ENCODE data around the gene ASL. TPM values are rescaled to one million over a fixed set of nuclear protein-coding genes. Genes with fewer than 3 reads are reported as not detected.

Gene ASL
- polyA plus RNA-seq, 1 of the 3 experiments (the other 2 are of a cell fraction), result 138 TPM

DNA sequence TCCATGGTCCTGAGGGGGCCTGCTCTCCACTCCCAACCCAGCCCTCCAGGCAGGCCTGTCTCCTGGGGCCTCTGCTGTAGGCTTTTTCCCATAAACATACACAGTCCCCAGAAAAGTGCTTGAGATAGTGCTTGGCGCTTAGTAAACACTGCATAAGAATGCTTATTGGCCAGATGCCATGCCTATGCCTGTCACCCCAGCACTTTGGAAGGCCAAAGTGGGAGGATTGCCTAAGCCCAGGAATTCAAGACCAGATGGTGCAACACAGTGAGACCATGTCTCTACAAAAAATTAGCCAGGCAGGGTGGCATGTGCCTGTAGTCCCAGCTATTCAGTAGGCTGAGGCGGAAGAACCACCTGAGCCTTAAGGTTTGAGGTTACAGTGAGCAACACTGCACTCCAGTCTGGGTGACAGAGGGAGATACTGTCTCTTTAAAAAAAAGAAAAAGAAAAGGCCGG is 24.6 kb upstream of the ASL start:
- Histone ChIP-seq H3K9me2 (no peaks in the 10 kb centered on the region), H3K9ac (no peak overlapping the region), H2AFZ (ENCODE audit: low read depth) (no peak overlapping the region), H3K4me2 (peak overlapping the region; percentile 18; the same call in 1 of the 2 replicates), H3K4me1 (ENCODE audit: control insufficient read depth in 1 of 2, insufficient read depth in 2 of 2, low read depth in 1 of 2, low read length in 1 of 2) (peaks cover 8 to 16% of the 10 kb centered on the region in 2 experiments; a peak in 2 of 4 replicates), H3K4me3 (ENCODE audit: low read depth in 2 of 2, low read length in 1 of 2) (no peak overlapping the region), H3K79me2 (ENCODE audit: insufficient read depth) (no peaks in the 10 kb centered on the region), H3K27me3 (ENCODE audit: insufficient read depth) (no peaks in the 10 kb centered on the region), H3K27ac (ENCODE audit: low read depth in 2 of 2, low read length in 1 of 2) (peak overlapping the region; percentile 3 to 37; a peak in 3 of 4 replicates), H4K20me1 (ENCODE audit: insufficient read depth) (no peaks in the 10 kb centered on the region), H3F3A (replicated peaks; ENCODE audit: insufficient read depth) (peaks cover 16% of the 10 kb centered on the region), H3K9me3 (no peaks in the 10 kb centered on the region), H3K36me3 (replicated peaks in 1 of 2; ENCODE audit: control insufficient read depth in 1 of 2, insufficient read depth in 2 of 2, low read length in 1 of 2) (no peaks in the 10 kb centered on the region)
- TF ChIP-seq ELF1 (IDR thresholded peaks at IDR 0.05) (no peak), JUND (IDR thresholded peaks at IDR 0.05) (0 out of 2 replicates have a peak, but pooled peaks have one; percentile 26), TEAD4 (IDR thresholded peaks at IDR 0.05; ENCODE audit: borderline replicate concordance, insufficient read depth) (peak; percentile 76), NFIC (IDR thresholded peaks at IDR 0.05; ENCODE audit: borderline replicate concordance) (peak; percentile 97), SMC3 (IDR thresholded peaks at IDR 0.05; ENCODE audit: low read depth, low read length) (no peak), TCF12 (IDR thresholded peaks at IDR 0.05) (peak; percentile 93), FOSL2 (IDR thresholded peaks at IDR 0.05; ENCODE audit: borderline replicate concordance, low read depth) (no peak), TAF1 (IDR thresholded peaks at IDR 0.05; ENCODE audit: borderline replicate concordance, low read depth, low read length) (0 out of 2 replicates have a peak, but pooled peaks have one; percentile 19), FOXM1 (IDR thresholded peaks at IDR 0.05; ENCODE audit: low read depth) (no peak), FOXJ3 (CRISPR knock-in tag; IDR thresholded peaks at IDR 0.05) (no peak), RFX5 (IDR thresholded peaks at IDR 0.05; ENCODE audit: low read length) (no peak), POLR2AphosphoS5 (IDR thresholded peaks at IDR 0.05; ENCODE audit: low read depth, low read length) (peak; percentile 48; the same call in 1 of the 2 replicates), RXRA (IDR thresholded peaks at IDR 0.05; ENCODE audit: borderline replicate concordance, low read depth) (peak; percentile 51; the same call in 1 of the 2 replicates), SIN3A (IDR thresholded peaks at IDR 0.05; ENCODE audit: borderline replicate concordance, low read depth, low read length) (0 out of 2 replicates have a peak, but pooled peaks have one; percentile 60), GABPA (IDR thresholded peaks at IDR 0.05; ENCODE audit: low read depth) (no peak), MEF2A (IDR thresholded peaks at IDR 0.05; ENCODE audit: borderline replicate concordance, low read depth) (no peak), EP300 (IDR thresholded peaks at IDR 0.05; ENCODE audit: borderline replicate concordance in 1 of 2, low read depth in 1 of 2, low read length in 1 of 2) (peak in 1 of 2 experiments; percentile 63; a peak in 1 of 4 replicates)
- TF ChIP-seq, protein P1, sequence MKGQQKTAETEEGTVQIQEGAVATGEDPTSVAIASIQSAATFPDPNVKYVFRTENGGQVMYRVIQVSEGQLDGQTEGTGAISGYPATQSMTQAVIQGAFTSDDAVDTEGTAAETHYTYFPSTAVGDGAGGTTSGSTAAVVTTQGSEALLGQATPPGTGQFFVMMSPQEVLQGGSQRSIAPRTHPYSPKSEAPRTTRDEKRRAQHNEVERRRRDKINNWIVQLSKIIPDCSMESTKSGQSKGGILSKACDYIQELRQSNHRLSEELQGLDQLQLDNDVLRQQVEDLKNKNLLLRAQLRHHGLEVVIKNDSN (IDR thresholded peaks at IDR 0.05; ENCODE audit: borderline replicate concordance, low read depth), result peak; percentile 26; the same call in 1 of the 2 replicates
- TF ChIP-seq, protein P2, sequence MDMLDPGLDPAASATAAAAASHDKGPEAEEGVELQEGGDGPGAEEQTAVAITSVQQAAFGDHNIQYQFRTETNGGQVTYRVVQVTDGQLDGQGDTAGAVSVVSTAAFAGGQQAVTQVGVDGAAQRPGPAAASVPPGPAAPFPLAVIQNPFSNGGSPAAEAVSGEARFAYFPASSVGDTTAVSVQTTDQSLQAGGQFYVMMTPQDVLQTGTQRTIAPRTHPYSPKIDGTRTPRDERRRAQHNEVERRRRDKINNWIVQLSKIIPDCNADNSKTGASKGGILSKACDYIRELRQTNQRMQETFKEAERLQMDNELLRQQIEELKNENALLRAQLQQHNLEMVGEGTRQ (IDR thresholded peaks at IDR 0.05; ENCODE audit: borderline replicate concordance, low read depth, low read length), result no peak
- TF ChIP-seq, protein P3, sequence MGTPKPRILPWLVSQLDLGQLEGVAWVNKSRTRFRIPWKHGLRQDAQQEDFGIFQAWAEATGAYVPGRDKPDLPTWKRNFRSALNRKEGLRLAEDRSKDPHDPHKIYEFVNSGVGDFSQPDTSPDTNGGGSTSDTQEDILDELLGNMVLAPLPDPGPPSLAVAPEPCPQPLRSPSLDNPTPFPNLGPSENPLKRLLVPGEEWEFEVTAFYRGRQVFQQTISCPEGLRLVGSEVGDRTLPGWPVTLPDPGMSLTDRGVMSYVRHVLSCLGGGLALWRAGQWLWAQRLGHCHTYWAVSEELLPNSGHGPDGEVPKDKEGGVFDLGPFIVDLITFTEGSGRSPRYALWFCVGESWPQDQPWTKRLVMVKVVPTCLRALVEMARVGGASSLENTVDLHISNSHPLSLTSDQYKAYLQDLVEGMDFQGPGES (IDR thresholded peaks at IDR 0.05; ENCODE audit: low read depth, low read length), result no peak
- TF ChIP-seq, protein P4, sequence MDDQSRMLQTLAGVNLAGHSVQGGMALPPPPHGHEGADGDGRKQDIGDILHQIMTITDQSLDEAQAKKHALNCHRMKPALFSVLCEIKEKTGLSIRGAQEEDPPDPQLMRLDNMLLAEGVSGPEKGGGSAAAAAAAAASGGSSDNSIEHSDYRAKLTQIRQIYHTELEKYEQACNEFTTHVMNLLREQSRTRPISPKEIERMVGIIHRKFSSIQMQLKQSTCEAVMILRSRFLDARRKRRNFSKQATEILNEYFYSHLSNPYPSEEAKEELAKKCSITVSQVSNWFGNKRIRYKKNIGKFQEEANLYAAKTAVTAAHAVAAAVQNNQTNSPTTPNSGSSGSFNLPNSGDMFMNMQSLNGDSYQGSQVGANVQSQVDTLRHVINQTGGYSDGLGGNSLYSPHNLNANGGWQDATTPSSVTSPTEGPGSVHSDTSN (IDR thresholded peaks at IDR 0.05), result peak; percentile 79
- TF ChIP-seq, protein P5, sequence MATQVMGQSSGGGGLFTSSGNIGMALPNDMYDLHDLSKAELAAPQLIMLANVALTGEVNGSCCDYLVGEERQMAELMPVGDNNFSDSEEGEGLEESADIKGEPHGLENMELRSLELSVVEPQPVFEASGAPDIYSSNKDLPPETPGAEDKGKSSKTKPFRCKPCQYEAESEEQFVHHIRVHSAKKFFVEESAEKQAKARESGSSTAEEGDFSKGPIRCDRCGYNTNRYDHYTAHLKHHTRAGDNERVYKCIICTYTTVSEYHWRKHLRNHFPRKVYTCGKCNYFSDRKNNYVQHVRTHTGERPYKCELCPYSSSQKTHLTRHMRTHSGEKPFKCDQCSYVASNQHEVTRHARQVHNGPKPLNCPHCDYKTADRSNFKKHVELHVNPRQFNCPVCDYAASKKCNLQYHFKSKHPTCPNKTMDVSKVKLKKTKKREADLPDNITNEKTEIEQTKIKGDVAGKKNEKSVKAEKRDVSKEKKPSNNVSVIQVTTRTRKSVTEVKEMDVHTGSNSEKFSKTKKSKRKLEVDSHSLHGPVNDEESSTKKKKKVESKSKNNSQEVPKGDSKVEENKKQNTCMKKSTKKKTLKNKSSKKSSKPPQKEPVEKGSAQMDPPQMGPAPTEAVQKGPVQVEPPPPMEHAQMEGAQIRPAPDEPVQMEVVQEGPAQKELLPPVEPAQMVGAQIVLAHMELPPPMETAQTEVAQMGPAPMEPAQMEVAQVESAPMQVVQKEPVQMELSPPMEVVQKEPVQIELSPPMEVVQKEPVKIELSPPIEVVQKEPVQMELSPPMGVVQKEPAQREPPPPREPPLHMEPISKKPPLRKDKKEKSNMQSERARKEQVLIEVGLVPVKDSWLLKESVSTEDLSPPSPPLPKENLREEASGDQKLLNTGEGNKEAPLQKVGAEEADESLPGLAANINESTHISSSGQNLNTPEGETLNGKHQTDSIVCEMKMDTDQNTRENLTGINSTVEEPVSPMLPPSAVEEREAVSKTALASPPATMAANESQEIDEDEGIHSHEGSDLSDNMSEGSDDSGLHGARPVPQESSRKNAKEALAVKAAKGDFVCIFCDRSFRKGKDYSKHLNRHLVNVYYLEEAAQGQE (IDR thresholded peaks at IDR 0.05; ENCODE audit: low read depth, low read length), result no peak
- TF ChIP-seq, protein P6, sequence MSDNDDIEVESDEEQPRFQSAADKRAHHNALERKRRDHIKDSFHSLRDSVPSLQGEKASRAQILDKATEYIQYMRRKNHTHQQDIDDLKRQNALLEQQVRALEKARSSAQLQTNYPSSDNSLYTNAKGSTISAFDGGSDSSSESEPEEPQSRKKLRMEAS (IDR thresholded peaks at IDR 0.05; ENCODE audit: low read depth), result peak; percentile 72
- DNase-seq, result no peak
- ChIA-PET POLR2A (no interaction called here), CTCF (no interaction called here)
- 49% methylated on average over 3 of the region's 3 CpGs for WGBS (ENCODE audit: low lambda C conversion rate)

Data from SK-N-SH (cell line).